ENCODE results near the gene NCBP3. TPM values are rescaled to one million over a fixed set of nuclear protein-coding genes. Genes with fewer than 3 reads are reported as not detected.

The NCBP3 gene
- total and polyA plus RNA-seq, 2 of the 4 experiments (the other 2 are of a cell fraction), result 10.8 to 13.5 TPM

DNA sequence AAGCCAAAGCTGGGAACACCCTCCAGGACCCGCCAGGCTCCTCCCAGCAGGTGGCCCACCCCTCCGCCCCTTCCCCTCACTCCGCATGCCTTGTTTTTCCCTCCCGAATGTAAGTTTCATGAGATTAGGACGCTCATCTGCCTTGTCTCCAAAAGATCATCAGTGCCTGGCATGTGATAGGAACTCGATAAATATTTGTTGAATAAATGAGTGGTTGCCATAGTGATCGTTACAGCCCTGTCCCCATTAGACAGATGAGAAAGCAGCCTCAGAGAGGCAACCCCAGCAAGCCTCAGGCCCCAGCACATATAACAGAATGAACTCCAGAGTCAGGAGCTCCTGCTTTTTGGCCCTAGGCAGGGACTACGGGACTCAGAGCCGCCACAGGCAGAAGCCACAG, 41.8 kb upstream of the NCBP3 start (continued):
- TF ChIP-seq, protein P1, sequence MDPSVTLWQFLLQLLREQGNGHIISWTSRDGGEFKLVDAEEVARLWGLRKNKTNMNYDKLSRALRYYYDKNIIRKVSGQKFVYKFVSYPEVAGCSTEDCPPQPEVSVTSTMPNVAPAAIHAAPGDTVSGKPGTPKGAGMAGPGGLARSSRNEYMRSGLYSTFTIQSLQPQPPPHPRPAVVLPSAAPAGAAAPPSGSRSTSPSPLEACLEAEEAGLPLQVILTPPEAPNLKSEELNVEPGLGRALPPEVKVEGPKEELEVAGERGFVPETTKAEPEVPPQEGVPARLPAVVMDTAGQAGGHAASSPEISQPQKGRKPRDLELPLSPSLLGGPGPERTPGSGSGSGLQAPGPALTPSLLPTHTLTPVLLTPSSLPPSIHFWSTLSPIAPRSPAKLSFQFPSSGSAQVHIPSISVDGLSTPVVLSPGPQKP (IDR thresholded peaks at IDR 0.05; ENCODE audit: borderline replicate concordance, low read depth, low read length), result no peak

DNA sequence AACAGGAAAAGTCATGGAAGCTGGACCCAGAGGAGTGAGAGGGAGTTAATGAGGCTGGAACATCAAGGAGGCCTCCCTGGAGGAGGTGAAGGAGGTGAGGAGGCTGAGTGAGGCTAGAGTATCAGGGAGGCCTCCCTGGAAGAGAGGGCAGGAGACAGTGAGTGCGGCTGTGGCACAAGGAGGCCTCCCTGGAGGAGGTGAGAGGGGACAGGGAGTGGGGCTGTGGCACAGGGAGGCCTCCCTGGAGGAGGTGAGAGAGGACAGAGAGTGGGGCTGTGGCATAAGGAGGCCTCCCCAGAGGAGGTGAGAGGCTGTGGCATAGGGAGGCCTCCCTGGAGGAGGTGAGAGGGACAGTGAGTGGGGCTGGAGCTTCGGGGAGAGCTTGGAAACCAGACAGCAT, 41.3 kb upstream of the NCBP3 start:
- H2AK9ac ChIP-seq (replicated peaks; ENCODE audit: low read depth, low read length, poor library complexity), result peak overlapping the region; percentile 96
- no peak overlapping the region for H3K23ac ChIP-seq (ENCODE audit: low read depth, low read length)
- intact Hi-C loops (cut with micrococcal nuclease), result no loop called here
- H3K18ac ChIP-seq (ENCODE audit: low read depth, low read length), result no peak overlapping the region
- no peaks in the 10 kb centered on the region for H3K27me3 ChIP-seq (ENCODE audit: control insufficient read depth, insufficient read depth, low read length)
- H2AK5ac ChIP-seq (ENCODE audit: low read depth, low read length), result peak overlapping the region; percentile 22
- no peak overlapping the region for H3K4me2 ChIP-seq (ENCODE audit: low read depth, low read length)
- H3K27ac ChIP-seq (ENCODE audit: insufficient read depth, low read length), result no peak overlapping the region
- no peak overlapping the region for H3K14ac ChIP-seq (replicated peaks; ENCODE audit: low read depth, low read length)
- WGBS, 2 experiments (ENCODE audit: extremely low coverage in 2 of 2, insufficient read length in 1 of 2), result 100% methylated on average over 1 of the region's 2 CpGs; no CpG with 5 or more reads in 1 of the 2 experiments
- in situ Hi-C loops (cut with MboI; ENCODE audit: low sequenced_read_pairs), result no loop called here
- H2BK120ac ChIP-seq (ENCODE audit: low read depth, low read length), result no peak overlapping the region
- no peak overlapping the region for H2AFZ ChIP-seq (replicated peaks; ENCODE audit: low read length, poor library complexity)
- H2BK20ac ChIP-seq (ENCODE audit: low read depth, low read length), result no peak overlapping the region
- H2BK5ac ChIP-seq (ENCODE audit: low read depth, low read length, poor library complexity, severe bottlenecking), result peak overlapping the region; percentile 86
- H4K91ac ChIP-seq (ENCODE audit: insufficient read depth, low read depth, low read length), result peak overlapping the region; percentile 81; the same call in 1 of the 2 replicates
- H3K4ac ChIP-seq (ENCODE audit: low read depth, low read length), result 0 out of 2 replicates have a peak overlapping the region, but pooled peaks have one; percentile 81
- peaks cover 4% of the 10 kb centered on the region; the same call in 1 of the 2 replicates for H3K36me3 ChIP-seq (ENCODE audit: control insufficient read depth, insufficient read depth, low read length)
- H4K5ac ChIP-seq (ENCODE audit: low read depth, low read length), result no peak overlapping the region
- no peak overlapping the region; the same call in 2 of the 3 replicates for H2BK15ac ChIP-seq (ENCODE audit: low read depth, low read length)
- POLR2A ChIA-PET (ENCODE audit: unreplicated experiment), result no interaction called here
- BruUV-seq (replicated peaks), result no TSS peak
- H3K4me3 ChIP-seq (ENCODE audit: insufficient read depth, low read depth, low read length), result no peak overlapping the region
- no peak overlapping the region for H3K9ac ChIP-seq (ENCODE audit: low read depth, low read length)
- H3K79me1 ChIP-seq (ENCODE audit: low read depth in 1 of 2, low read length in 2 of 2), result peaks cover 14 to 56% of the 10 kb centered on the region in 2 experiments; a peak in 3 of 4 replicates
- H3K56ac ChIP-seq (ENCODE audit: extremely low read depth, insufficient read depth, low read length), result no peak overlapping the region
- H3K4me1 ChIP-seq (ENCODE audit: control insufficient read depth, insufficient read depth, low read length), result peaks cover 46% of the 10 kb centered on the region
- CTCF ChIA-PET, result no interaction called here
- H4K8ac ChIP-seq (ENCODE audit: low read depth in 2 of 2, low read length in 2 of 2), result 0 out of 4 replicates have a peak overlapping the region, but pooled peaks of 1 of the 2 experiments have one; percentile 9
- no peak for ATAC-seq (ENCODE audit: low read depth)
- H3K9me1 ChIP-seq (ENCODE audit: insufficient read depth, low read length), result peaks cover 15% of the 10 kb centered on the region
- dilution Hi-C loops (cut with HindIII; ENCODE audit: low sequenced_read_pairs, unreplicated experiment), result no loop called here
- H4K20me1 ChIP-seq (ENCODE audit: insufficient read depth, low read length), result peaks cover 6% of the 10 kb centered on the region; the same call in 1 of the 2 replicates
- no peaks in the 10 kb centered on the region for H3K9me3 ChIP-seq (ENCODE audit: control insufficient read depth, insufficient read depth, low read length)
- DNase-seq, result no peak
- no peak for TF ChIP-seq CEBPB (IDR thresholded peaks at IDR 0.05; ENCODE audit: low read depth, low read length)
- TF ChIP-seq RCOR1 (IDR thresholded peaks at IDR 0.05; ENCODE audit: insufficient replicate concordance, low read length), result no peak
- no peak for TF ChIP-seq BHLHE40 (IDR thresholded peaks at IDR 0.05; ENCODE audit: low read depth, low read length)
- no peak for TF ChIP-seq MAZ (IDR thresholded peaks at IDR 0.05; ENCODE audit: borderline replicate concordance, low read depth, low read length)
- no peak for TF ChIP-seq FOS (IDR thresholded peaks at IDR 0.05; ENCODE audit: low read depth, low read length)
- no peak for TF ChIP-seq RAD21 (IDR thresholded peaks at IDR 0.05; ENCODE audit: low read length)
- TF ChIP-seq, protein P2, sequence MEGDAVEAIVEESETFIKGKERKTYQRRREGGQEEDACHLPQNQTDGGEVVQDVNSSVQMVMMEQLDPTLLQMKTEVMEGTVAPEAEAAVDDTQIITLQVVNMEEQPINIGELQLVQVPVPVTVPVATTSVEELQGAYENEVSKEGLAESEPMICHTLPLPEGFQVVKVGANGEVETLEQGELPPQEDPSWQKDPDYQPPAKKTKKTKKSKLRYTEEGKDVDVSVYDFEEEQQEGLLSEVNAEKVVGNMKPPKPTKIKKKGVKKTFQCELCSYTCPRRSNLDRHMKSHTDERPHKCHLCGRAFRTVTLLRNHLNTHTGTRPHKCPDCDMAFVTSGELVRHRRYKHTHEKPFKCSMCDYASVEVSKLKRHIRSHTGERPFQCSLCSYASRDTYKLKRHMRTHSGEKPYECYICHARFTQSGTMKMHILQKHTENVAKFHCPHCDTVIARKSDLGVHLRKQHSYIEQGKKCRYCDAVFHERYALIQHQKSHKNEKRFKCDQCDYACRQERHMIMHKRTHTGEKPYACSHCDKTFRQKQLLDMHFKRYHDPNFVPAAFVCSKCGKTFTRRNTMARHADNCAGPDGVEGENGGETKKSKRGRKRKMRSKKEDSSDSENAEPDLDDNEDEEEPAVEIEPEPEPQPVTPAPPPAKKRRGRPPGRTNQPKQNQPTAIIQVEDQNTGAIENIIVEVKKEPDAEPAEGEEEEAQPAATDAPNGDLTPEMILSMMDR (conservative IDR thresholded peaks at IDR 0.05; ENCODE audit: low read depth, low read length), result no peak
- TF ChIP-seq, protein P3, sequence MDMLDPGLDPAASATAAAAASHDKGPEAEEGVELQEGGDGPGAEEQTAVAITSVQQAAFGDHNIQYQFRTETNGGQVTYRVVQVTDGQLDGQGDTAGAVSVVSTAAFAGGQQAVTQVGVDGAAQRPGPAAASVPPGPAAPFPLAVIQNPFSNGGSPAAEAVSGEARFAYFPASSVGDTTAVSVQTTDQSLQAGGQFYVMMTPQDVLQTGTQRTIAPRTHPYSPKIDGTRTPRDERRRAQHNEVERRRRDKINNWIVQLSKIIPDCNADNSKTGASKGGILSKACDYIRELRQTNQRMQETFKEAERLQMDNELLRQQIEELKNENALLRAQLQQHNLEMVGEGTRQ (IDR thresholded peaks at IDR 0.05; ENCODE audit: low read depth, low read length), result no peak
- TF ChIP-seq NFE2L2 (IDR thresholded peaks at IDR 0.05; ENCODE audit: low read depth, low read length), result no peak
- TF ChIP-seq MXI1 (IDR thresholded peaks at IDR 0.05; ENCODE audit: borderline replicate concordance, low read depth, low read length), result no peak
- no peak for TF ChIP-seq RFX5 (IDR thresholded peaks at IDR 0.05; ENCODE audit: low read depth, low read length)
- no peak for TF ChIP-seq CHD1 (IDR thresholded peaks at IDR 0.05; ENCODE audit: low read depth, low read length)
- no peak for TF ChIP-seq POLR2A (IDR thresholded peaks at IDR 0.05; ENCODE audit: low read depth, low read length)

Measured in IMR-90 (cell line).